Hepatic stellate cell (primary cell): ENCODE measurements around the gene JMJD1C.
"Not testable (repeated sequence)": the region's sequence is repeated elsewhere in the genome, so short reads cannot be mapped to it uniquely, and the experiment has no call there.

Source experiments
- DNase-seq: peaks from one replicate; pipeline ENCODE4 v3.0.0; 2011; ENCODE audit warnings: low spot score

Gene JMJD1C

DNA sequence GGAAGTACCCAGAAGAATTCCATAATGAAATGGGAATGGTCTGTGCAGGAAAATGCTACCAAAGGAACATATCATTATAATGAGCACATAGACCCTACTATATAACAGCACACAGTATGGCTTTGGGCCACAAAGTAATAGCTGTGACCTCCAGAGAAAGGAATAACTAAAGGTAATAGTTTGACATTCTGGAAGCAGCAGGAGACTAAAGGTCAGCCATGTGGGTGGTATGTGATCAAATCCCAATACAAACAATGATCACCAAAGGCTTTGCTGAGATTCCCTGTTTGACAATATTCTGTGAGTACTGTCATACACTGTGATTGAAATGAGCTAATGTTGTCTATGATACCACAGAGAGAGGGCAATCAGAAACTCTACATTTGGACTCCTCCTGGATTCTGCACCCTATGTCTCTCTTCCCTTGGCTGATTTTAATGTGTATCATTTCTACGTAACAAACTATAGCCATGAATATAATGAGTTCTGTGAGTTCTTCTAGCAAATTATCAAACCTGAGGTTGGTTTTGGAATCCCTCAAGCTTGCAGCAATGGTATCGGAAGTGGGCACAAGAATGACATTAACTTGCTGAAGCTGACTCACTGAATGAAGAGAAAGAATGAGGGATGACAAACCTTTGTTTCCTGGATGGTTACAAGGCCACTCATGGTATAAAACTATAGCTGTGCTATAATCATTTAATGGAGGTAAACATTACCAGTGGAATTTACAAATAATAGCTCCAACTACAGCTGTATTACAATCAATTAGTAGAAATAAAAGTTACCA is 99.6 kb downstream of the JMJD1C start:
- DNase-seq = no peak

DNA sequence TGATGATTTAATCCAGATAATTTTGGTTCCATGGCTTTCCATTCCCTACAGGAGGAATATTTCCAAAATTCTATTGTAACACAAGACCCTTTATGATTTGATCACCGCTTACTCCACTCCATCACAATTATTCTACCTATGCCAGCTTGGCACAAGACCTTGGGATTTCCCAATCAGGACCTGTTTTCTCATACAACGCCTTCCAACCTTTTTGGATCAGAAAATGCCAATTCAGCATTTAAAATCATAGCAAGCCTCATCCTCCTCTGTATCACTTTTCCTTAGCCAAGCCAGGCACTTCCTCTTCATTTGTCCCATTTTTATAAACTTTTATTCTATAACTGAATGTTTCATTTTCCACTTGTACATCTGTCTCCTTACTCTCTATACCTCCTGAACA is 100.9 kb downstream of the JMJD1C start:
- no peak for DNase-seq

DNA sequence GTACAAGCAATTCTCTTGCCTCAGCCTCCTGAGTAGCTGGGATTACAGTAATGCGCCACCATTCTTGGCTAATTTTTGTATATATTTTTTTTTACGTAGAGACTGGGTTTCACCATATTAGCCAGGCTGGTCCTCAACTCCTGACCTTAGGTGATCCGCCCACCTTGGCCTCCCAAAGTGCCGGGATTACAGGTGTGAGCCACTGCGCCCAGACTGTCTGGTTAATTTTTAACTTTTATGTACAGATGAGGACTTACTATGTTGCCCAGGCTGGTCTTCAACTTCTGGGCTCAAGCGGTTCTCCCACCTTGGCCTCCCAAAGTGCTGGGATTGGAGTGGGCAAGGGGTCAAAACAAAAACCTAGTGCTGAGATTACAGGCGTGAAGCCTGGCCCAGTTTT is 101.8 kb downstream of the JMJD1C start:
- DNase-seq = no peak

DNA sequence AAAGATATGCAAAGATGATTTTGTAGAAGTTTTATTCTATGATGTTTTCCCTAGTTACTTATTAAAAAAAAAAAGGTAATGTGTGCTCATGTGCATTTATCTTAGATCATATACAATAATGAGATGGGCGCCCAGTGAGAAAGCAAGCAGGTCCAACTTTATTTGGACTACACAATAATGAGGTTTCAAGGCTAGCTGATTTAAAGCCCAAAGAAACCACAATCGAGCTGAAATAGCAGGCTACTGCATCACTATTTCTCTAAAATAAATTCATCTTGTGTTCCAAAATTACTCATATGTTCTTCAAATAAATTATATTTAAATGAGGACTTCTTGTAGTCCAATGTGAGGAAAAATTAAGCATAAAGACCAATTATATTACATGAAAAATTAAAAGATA is 110.1 kb downstream of the JMJD1C start:
- DNase-seq = no peak

DNA sequence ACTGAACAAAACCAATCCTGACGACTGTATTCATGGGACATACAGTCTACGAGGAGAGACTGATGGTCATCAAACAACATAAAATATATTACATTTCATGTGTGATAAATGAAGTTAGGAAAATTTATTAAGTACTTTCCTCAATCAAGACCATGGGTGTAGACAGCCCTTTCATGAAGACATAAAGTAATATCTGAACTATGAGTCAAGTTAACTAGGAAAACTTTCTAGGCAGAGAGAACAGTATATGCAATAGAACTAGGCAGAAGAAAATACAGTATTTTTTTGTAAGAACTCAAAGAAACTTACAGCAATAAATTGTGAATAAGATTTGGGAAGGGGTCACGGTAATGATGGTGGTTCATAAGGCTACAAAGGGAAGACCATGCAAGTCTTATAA is 112.8 kb downstream of the JMJD1C start:
- DNase-seq = no peak

DNA sequence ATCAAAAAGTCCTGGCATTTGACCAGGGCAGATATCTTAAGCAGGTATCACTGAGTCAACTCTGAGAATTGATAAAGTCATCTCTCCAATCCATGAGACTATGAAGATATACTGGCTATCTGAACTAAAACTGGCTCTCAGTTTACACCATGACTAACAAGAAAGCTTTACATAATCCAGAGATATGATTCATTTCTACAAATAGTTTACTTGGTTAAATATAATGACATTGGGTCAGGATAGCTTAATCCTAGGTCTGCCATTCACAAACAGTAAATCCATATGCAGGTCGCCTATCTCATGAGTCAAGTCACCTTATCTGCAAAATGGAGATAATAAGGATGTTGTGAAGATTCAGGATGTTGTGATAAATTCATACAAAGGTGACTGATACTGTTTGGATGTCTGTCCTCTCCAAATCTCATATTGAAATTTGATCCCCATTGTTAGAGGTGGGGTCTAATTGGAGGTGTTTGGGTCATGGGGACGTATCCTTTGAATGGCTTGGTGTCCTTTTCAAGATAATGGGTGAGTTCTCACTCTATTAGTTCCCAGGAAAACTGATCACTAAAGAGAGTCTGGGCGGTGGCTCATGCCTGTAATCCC is 117.4 kb downstream of the JMJD1C start:
- DNase-seq = no peak

DNA sequence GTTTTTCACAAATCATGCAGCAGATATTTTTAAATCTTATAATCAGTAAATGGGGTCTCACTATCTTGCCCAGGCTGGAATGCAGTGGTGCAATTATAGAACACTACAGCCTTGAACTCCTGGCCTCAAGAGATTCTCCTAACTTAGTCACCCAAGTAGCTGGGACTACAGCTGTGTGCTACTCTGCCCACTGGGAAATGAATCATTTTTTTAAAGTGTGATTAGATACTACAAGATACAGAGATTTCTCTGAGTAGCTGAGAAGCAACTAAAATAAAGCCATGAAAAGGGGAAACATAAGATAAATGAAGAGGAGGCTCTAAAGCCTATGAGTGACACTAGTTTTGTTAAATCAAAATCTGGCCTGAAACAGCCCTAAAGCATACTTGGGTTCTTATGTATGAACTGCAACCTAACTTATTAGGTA is 119.7 kb downstream of the JMJD1C start:
- DNase-seq = peak; percentile 7

DNA sequence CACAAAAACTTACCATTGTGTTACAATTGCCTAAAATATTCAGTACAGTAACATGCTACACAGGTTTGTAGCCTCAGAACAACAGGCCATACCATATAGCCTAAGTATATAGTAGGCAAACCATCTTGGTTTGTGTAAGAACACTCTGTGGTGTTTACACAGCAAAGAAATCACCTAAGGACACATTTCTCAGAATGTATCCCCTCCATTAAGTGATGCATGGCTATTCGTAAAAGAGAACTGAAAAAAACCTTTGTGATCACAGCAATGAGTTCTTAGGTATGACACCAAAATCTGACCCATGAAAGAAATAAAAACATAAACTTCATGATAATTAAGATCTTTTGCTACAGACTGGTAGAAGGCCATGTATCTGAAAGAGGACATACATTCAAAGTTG is 121.5 kb downstream of the JMJD1C start:
- DNase-seq = no peak

DNA sequence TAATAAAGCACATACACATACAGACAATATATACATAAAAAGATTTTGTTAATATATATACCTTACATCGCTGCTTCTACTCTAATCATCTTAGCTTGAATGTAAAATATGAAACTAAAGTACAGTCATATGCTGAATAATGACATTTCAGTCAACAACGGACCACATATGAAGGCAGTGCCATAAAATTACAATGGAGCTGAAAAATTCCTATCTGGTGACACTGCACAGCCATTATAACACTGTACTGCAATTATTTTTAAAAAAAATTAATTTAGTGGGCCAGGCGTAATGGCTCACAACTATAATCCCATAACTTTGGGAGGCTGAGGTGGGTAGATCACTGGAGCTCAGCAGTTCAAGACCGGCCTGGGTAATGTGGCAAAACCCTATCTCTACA is 122.3 kb downstream of the JMJD1C start:
- DNase-seq = no peak

DNA sequence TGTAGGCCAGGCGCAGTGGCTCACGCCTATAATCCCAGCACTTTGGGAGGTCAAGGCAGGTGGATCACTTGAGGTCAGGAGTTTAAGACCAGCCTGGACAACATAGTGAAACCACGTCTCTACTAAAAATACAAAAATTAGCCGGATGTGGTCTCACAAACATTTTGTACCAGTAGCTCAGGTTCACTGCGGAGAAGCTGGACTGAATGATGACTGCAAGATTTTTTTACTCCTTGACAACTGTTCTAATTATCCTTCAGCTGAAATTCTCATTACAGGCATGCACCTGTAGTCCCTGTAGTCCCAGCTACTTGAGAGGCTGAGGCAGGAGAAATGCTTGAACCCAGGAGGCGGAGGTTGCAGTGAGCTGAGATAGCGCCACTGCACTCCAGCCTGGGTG is 126.1 kb downstream of the JMJD1C start:
- not testable (repeated sequence) for DNase-seq

DNA sequence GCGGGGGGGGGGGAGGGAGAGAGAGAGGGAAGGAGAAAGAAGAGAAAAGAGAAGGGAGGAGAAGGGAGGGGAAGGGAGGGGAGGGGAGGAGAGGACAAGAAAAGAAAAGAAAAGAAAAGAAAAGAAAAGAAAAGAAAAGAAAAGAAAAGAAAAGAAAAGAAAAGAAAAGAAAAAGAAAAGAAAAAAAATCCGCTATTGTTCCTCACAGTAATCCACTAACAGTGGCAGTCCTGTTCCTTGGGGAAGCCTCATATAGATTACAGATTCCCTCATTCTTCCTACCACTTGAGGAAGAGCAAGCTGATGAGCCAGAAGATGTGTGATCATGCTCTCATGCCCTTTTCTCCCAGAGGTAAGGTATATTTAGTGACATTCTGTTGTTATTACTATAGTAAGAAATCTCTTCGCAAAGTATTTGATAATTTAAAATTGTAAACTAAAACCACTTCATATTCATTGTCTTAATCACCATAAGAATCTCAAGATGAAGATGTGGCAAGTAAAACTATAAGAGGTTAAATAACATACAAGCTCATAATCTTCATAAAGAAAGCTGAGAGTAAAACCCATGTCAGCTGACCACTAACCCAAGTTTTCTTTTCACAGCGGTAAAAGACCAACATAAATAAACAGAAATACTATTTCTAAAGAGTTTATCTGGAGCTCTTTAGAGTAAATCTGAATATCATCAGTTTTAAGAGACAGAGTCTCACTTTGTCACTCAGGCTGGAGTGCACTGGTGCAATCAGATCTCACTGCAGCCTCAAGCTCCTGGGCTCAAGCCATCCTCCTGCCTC is 128.1 kb downstream of the JMJD1C start:
- DNase-seq = no peak

DNA sequence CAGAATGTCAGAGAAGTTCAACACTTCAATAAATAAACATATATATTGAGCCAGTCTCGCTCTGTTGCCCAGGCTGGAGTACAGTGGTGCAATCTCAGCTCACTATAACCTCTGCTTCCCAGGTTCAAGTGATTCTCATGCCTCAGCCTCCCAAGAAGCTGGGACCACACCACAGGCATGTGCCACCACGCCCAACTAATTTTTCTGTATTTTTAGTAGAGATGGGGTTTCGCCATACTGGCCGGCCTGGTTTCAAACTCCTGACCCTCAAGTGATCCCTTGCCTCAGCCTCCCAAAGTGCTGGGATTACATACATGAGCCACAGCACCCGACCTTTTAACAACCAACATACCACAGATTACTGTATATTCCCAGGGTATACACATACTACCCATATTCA is 134.2 kb downstream of the JMJD1C start:
- no peak for DNase-seq

DNA sequence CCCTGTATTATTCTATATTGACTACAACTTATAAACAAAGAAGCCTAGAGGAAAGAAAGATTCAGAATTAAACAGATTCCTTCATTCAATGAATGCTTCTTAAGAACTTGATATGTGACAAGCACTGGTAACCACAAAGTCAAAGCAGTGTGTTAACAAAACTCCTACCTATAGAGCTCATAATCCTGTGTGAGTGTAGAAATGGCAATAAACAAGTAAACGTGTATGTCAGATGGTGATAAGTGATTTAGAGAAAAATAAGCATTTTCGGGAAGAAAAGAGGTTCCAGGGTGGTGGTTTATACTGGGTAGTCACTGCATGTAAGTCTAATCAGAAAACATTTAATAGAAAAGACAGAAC is 141.3 kb downstream of the JMJD1C start:
- no peak for DNase-seq

DNA sequence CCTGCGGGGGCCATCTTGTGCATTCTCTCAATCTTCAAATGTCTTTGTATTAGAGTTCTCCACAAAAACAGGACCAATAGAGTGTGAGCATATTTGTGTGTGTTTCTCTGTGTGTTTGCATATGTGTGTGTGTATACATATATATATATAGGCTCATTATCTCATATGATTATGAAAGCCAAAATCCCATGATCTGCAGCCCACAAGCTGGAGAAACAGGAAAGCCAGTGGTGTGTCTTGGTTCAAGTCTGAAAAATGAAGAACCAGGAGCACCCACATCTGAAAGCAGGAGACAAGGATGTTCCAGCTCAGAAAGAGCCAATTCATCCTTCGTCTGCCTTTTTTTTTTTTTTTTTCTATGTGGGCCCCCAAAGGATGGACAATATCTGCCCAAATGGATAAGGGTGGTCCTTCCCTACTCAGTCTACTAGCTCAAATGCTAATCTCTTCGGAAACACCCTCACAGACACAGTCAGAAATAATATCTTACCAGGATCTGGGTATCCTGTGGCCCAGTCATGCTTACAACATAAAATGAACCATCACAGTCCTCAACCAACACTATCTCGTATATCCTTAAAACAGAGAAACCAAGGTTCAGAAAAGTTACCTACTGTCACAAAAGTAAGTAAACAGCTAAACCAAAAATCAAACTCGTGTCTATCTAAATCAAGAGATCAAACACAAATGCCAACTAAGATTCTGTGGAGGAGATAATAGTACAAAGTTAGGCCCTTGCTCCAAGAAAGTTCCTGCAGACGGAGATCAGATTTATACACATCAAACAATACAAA is 141.9 kb downstream of the JMJD1C start:
- no peak for DNase-seq

DNA sequence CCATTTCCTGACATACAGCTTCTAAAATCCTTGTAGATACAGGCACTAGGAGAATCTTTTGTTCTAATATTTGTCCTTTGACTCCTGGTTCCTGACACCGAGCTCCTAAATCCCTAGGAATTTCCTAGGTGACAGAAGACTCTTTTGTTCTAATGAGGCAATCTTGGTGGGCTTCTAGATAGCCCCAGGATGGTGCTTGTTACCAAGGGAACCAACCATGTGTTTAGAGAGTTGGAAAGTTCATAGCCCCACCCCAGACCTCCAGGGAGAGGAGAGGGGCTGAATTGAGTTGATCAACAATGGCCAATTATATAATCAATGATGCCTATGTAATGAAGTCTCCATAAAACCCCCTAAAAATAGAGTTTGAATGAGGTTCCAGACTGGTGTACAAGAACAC is 145.1 kb downstream of the JMJD1C start:
- DNase-seq = no peak

DNA sequence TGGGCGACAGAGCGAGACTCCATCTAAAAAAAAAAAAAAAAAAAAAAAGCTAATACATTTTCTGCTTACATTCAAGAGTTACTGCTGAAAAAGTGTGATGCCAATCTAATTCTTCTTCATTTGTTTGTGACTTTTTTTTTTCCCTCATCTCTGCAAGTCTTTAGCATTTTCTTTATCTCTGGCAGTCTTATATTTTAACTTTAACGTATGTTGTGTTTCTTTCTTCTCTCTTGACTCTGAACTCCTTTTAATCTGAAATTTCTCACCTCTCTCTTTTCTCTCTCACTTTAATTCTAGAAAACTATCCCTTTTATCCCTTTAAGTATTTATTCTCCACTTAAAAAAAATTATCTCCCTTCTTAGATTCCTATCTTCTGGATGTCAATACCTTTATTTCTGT is 146.5 kb downstream of the JMJD1C start:
- DNase-seq = no peak

DNA sequence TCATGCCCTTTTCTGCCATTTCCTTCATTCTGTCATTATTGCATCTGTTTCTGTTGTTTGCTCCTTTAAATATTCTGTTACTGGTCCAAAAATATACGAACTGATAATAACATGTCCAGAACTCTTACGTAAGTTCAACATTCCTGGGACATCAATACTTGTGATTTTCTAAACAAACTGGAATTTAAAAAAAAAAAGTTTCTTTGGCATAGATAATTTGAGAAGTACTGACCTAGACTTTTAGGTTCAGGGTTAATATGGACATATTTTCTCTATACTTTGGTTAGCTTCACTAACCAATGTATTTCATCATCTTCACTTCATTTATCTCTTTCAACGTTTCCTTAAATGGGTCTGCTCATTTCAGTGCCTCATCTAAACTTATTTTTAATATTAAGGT is 147.3 kb downstream of the JMJD1C start:
- DNase-seq = no peak

DNA sequence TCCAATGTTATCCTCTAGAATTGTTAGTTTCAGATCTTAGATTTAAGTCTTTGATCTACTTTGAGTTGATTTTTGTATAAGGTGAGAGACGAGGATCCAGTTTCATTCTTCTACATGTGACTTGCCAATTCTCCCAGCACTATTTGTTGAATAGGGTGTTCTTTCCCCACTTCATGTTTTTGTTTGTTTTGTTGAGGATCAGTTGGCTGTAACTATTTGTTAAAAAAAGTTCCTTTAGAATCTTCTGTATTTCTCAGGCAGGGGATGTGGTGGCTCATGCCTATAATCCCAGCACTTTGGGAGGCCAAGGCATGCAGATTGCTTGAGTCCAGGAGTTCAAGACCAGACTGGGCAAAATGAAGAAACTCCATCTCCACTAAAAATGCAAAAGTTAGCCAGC is 151.8 kb downstream of the JMJD1C start:
- no peak for DNase-seq

DNA sequence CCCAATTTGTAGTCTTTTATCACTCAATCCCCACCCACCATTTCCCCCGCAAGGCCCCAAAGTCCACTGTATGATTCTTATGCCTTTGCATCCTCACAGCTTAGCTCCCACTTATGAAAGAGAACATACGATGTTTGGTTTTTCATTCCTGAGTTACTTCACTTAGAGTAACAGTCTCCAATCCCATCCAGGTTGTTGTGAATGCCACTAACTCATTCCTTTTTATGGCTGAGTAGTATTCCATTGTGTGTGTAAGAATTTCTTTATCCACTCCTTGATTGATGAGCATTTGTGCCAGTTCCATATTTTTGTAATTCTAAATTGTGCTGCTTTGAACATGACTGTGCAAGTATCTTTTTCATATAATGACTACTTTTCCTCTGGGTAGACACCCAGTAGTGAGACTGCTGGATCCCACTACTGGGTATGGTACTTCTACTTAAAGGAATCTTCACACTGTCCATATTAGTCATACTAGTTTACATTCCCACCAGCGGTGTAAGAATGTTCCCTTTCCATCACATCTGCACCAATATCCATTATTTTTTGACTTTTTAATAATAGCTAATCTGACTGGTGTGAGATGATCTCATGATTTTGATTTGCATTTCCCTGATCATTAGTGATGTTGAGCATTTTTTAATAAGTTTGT is 152.6 kb downstream of the JMJD1C start:
- no peak for DNase-seq

DNA sequence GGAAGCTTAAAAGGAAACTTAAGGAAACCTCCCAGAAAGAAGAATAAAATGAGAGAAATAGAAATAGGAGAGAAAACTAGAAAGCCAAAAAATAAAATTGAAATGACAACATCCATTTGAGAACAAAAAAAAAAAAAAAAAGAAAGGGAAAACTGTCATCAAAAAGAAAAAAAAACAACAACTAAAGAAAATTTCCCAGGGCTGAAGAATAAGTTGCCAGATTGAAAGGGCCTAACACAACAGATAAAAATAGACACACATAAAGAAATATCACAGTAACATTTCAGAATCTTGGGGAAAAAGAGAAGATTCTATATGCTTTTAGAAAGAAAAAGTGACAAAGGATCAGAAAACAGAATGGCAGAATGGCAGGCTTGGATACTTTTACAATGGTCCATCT is 157.1 kb downstream of the JMJD1C start:
- no peak for DNase-seq

DNA sequence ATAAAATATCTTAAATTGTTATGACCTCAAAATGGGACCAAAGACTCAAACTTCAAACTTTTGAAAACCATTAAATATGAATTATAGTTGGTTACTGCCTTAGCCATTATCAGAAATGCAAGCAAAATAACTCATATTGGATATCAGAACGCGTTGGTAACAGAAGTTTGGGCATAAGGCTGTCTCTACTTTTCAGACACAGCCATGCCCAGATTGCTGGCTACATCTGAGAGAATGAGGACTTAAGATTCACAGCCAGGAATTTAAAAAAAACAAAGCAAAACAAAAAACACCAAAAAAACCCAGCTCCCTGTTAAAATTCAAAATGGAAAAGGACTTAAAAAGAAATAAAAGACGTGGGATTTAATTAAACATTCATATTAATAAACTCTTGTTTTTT is 161.6 kb downstream of the JMJD1C start:
- no peak for DNase-seq

DNA sequence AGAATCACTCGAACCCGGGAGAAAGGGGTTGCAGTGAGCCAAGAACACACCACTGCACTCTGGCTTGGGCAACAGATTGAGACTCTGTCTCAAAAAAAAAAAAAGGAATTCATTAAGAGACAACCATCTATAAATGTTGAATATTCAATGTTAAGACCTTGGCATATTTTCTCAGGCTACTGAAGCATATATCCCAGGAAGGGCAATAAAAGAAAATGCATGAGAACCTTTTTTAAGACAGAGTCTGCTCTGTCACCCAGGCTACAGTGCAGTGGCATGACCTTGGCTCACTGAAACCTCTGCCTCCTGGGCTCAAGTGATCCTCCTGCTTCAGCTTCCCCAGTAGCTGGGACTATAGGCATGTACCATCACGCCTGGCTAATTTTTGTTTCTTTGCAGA is 165.0 kb downstream of the JMJD1C start:
- no peak for DNase-seq
